ENCODE results near the gene C7orf57.
"Not testable (repeated sequence)": the region's sequence is repeated elsewhere in the genome, so short reads cannot be mapped to it uniquely, and the experiment has no call there.

Gene C7orf57

DNA sequence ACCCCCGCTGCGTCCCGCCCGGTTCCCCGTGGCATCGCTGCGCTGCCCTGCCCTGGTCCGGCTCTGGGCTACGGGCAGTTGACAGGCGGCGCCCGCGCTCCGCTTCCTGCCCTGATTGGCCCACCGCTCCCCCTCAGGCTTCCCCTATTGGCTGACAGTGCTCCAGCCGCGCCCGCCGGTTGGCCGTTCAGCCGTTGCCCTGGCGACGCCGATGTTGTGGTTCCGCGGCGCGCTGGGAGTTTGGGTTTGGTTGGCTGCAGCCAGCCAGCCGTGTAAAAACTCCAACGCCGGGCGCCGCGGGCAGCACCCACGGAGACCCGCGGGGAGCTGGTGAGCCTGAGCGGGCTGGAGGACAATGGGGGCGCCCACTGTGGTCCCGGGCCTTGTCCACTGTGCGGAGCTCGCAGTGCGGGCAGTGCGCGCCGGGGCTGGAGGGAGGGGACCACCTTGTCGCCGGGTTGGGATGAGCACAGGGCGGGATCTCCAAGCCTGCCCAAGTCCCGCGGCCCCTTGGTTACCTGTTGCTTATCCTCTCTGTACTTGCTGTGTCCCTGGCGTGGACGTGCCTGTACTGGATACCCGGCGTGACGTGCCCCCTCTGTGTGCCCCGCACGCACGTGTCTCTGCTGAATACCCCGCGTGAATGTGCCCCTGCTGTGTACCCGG, at the start of gene C7orf57:
Gene C7orf57, plus strand, starts transcription at position 243 of the 666 bp plus-strand sequence. CDS start 766 bp downstream, outside the sequence.
- DNase-seq (ENCODE audit: low spot score) = peak; percentile 96

DNA sequence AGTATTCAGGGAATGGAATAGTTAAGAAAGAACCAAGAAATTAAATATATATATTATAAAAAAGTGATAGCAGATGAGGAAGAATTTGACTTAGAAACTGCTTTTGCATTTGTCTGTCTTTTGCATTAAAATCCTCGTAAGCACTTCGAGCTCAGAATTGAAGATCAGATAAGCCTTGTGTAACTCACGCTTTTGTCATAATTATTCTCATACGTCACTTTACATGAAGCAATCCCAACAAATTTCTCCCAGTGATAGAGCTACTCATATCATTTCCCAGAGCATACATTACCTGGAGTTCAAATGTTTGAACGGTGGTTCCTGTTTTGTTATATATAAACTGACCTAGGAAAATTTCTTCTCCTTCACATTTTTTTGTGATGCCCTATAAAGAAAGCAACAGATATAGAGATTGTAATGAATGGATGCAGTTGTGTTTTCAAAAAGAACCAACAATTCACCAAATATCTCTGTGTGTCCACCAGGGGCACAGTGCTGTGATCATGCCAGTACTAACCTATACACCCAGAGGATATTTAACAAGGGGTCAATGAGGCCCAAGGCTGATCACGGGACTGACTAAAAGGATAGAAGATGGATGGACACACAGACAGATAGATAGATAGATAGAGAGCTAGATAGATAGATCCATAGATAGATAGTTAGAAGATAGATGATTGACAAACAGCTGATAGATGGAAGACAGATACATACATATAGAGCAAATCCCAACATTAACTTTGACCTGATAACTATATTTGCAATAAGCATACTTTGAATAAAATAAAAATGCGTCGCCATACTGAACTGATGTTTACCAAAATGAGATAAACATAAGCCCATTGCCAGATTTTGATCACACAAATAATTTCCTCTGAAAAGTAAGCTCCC, 46.6 kb upstream of the C7orf57 start:
- DNase-seq (ENCODE audit: low spot score) = no peak

DNA sequence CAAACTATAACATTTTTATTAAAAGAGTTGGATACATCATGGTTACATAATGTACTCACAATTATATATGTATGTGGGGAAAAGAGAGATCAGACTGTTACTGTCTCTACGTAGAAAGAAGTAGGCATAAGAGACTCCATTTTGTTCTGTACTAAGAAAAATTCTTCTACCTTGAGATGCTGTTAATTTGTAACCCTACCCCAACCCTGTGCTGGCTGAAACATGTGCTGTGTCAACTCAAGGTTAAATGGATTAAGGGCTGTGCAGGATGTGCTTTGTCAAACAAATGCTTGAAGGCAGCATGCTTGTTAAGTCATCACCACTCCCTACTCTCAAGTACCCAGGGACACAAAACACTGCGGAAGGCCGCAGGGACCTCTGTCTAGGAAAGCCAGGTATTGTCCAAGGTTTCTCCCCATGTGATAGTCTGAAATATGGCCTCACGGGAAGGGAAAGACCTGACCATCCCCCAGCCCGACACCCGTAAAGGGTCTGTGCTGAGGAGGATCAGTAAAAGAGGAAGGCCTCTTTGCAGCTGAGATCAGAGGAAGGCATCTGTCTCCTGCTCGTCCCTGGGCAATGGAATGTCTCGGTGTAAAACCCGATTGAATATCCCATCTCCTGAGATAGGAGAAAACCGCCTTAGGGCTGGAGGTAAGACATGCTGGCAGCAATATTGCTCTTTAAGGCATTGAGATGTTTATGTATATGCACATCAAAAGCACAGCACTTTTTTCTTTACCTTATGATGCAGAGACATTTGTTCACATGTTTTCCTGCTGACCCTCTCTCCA, 45.5 kb upstream of the C7orf57 start:
- DNase-seq (ENCODE audit: low spot score) = not testable (repeated sequence)

DNA sequence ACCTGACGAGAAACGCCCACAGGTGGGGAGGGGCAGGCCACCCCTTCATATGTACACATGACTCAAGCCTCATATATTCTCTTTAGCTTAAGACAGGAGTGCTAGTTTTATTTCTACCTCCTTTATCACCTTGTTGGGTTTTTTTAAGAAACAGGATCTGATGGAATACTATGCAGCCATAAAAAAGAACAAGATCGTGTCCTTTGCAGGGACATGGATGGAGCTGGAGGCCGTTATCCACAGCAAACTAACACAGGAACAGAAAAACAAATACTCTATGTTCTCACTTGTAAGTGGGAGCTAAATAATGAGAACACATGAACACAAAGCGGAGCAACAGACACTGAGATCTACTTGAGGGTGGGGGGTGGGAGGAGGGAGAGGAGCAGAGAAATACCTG, 44.8 kb upstream of the C7orf57 start:
- DNase-seq (ENCODE audit: low spot score) = no peak

DNA sequence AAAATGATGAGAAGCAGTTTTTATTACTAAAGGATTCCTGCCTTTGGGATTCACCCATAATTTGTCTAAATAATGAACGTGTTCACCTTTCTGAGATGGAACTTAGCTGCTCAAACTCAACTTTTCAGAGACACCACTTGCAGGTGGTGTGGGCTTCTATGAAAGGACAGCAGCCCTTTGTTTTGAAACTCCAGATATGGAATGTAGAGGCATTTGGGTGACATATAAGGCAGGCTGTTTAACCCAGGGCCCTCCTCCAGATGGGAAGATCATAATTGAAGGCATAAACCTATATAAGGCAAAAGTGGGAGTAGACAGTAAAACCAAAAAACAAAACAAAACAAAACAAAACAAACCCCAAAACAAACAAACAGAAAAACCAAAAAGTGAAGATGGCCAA, 44.1 kb upstream of the C7orf57 start:
- DNase-seq (ENCODE audit: low spot score) = no peak

DNA sequence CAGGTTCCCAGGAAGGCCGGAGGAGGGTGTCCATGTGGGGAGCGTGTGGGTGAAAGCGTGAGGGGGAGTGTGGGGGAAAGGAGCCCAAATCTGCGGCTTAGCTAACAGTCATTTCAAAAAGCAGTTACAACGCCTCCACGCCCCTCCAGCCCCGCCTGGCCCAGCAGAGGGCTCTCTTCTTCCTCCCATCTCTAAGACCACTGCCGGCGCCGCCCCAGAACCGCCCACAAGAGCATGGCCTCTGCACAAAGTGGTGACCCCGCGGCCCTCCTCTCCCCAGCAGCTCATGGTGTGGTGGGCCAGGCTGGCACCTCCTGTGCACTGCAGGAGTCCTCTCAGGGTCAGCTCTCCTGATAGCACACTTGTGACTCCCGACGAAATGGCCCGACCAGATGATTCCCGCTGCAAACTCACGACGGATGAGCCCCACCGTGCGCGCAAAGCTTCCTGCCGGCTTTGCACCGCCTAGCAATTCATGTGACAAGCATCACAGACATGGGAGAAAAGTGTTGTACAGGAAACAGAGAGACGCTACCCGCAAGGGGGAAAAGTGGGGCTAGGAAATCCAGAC, 43.5 kb upstream of the C7orf57 start:
- peak; percentile 90 for DNase-seq (ENCODE audit: low spot score)

DNA sequence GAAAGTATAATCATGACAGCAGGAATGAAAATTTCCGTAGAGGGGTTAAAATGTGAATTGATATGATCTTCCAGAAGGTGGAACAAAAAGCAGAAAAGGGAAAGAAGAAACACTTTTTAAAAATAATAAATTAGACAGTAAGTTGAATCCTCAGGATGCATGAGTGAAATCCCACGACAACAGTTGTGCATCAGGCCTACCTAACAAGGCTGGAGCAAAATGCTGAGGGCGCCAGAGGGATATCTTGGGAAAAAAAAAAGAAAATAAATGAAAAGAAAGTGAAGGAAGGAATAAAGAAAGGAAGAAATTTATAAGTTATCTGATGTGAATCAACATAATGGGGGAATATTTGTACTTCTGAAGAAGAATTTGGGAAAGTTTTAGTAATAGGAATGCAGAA, 42.9 kb upstream of the C7orf57 start:
- DNase-seq (ENCODE audit: low spot score) = no peak

DNA sequence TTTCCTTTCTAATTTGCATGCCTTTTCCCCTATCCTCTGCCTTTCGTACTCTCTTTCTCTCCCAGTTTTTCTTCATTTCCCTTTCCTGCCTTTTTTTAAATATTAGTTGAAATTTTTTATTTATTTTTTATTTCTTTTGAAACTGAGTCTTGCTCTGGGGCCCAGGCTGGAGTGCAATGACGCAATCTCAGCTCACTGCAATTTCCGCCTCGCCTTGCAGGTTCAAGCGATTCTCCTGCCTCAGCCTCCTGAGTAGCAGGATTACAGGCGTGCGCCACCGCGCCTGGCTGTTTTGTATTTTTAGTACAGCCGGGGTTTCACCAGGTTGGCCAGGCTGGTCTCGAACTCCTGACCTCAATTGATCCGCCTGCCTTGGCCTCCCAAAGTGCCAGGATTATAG, 35.9 kb upstream of the C7orf57 start:
- DNase-seq (ENCODE audit: low spot score) = no peak

DNA sequence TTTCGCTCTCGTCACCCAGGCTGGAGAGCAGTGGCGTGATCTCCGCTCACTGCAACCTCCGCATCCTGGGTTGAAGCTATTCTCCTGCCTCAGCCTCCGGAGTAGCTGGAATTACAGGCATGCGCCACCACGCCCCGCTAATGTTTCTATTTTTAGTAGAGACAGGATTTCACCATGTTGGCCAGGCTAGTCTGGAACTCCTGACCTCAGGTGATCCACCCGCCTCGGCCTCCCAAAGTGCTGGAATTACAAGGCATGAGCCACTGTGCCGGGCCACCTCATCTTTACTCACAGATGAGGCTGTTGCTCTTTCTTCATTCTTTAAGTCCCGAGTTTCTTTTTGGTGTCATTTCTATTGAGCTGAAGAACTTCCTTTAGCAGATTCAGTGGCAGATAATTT, 35.2 kb upstream of the C7orf57 start:
- DNase-seq (ENCODE audit: low spot score) = not testable (repeated sequence)

DNA sequence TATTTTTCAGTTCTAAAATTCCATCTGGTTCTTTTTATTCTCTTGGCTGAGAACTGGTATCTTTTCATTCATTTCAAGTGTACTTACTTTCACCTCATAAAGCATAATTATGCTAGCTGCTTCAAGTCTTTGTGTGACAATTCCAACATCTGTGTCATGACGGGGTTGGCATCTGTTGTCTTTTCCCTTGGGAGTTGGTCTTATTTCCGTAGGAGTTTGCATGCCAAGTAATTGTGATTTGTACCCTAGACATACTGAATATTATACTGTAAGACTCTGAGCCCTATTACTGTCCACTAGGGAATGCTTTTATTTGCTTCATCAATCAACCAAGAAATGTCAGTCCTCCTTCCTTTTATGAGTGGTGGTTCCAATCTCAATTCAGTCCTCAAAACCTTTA, 31.3 kb upstream of the C7orf57 start:
- DNase-seq (ENCODE audit: low spot score) = no peak

DNA sequence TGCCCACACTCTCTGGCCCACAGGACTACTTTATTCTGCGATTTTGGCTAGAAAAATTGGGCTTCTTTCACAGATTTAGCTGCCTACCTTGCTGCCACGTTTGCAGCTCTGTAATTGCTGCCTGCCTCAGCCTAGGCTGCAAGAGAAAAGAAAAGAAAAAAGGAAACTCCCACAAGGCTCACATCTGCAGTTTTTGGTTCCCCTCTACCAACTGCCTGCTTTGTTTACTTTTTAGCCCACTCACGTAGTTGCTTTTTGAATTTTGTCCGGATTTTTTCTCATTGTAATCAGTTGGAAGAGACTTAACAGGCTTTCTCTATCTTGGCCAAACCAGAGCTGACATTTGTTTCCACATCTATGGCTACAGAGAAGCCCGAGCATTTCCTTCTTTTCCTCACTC, 30.7 kb upstream of the C7orf57 start:
- DNase-seq (ENCODE audit: low spot score) = no peak

DNA sequence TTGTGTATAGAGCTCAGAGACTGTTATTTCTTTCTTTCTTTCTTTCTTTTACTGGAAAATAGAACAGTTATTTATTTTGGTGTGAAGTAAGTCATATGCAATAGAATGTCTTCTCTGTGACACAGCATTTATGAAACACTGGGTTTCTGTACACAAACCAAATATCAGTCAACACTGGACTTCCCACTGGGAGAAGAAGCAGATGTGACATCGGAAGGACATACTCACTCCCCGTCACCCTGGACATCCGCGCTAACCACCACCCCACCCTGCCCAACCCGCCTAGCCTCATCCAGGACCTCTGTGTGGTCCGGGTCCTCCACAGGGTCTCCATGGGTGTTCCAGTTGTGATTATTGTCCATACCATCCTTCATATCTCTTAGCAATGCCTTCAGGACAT, 28.5 kb upstream of the C7orf57 start:
- DNase-seq (ENCODE audit: low spot score) = no peak

DNA sequence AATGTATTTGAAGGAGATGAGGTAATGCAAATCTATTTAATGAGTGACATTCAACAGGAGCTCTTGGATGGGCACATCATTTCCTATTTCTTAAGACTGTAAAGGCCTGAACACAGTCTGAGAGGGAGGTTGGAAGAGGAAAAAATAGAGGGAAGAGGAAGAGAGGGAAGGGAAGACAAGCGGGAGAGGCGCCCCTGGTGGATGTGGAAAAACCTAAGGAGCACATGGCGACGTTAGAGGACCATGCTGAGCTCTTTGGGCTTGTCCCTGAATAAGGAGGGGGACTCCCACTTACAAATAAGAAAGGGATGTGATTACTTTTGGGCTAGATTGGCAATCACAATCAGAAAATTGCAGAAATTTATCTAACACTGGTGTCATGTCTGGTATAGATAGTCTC, 26.1 kb upstream of the C7orf57 start:
- DNase-seq (ENCODE audit: low spot score) = no peak

DNA sequence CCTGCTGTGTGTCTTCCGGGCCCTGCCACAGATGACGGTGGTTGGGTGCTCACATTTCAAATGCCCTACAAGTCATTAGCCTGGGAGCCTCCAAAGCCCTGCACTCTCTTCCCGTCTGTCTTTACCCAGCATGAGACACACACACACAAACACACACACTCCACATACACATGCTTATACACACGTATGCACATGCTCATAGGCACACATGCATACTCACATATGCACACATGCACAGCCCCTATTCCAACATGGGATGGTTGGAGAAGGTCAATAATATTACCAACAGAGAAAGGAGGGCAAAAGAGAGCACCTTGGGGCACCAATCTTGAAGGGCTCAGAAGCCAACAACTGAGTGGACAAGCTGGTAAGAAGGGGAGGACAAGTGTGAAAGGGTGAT, 25.4 kb upstream of the C7orf57 start:
- DNase-seq (ENCODE audit: low spot score) = no peak

DNA sequence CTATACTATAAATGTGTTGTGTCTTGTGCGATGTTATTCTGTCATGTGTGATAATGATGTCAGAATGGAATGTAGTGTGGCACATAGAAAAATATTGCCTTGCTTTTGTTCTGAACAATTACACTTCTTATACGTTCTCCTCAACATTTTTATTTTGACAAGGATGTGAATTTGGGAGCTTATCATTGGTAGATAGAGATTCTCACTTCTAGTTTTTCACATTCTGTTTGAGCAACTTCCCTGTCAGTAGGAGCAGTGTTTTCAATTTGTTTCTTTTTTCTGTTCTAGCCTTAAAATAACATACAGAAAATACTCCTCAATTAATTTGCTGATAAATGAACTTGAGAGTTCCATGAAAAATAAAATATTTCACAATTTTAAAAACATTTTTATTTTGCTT, 24.0 kb upstream of the C7orf57 start:
- no peak for DNase-seq (ENCODE audit: low spot score)

DNA sequence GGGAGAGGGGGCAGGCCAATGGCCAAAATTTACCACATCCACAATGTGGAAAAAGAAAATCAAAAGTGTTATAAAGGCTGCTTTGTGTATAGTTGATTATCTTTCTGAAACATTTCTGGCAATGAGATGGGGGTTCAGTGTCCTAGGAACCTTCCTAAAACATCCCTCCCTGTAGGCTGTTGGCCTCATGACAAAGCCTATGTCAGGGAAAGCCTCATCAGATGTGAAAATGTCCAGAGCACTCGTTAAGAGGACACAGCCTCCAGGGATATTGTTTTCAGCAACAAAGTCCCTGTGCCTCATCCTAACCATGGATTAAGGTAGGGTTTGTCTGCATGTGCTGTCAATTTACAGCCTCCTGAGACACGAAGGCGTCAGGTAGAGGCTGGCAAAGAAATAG, 23.4 kb upstream of the C7orf57 start:
- DNase-seq (ENCODE audit: low spot score) = no peak

DNA sequence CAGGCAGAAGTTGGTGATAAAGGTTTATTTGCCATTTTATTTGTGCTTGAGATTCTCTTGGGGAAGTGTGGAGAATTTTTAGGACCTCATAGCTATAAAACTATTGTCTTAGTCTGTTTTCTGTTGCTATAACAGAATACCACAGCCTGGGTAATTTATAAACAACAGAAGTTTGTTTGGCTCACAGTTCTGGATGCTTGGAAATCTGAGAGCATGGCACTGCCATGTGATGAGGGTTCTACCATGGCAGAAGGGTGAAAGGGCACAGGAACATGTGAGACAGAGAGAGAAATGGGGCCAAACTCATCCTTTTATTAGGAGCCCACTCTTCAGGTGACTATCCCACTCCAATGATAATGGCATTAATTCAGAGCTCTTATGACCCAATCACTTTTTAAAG, 18.7 kb upstream of the C7orf57 start:
- DNase-seq (ENCODE audit: low spot score) = no peak

DNA sequence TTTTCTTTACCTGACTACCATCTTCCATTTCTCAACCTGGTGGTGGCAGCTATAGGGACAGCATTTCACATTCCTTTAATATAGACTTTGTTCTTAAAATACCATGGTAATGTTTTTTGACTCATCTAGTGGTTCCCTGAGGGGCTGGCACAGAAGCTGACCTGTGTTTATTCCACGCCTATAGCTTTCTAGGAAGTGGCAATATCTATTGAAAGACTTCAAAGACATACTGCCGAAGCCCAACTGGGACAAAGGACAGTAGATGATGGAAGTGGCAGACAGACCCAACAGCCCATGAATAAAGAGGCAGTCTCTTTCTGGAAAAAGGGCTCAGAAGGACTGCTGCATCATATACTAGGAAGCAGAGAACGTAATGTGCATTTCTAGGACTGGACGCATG, 17.7 kb upstream of the C7orf57 start:
- DNase-seq (ENCODE audit: low spot score) = no peak

DNA sequence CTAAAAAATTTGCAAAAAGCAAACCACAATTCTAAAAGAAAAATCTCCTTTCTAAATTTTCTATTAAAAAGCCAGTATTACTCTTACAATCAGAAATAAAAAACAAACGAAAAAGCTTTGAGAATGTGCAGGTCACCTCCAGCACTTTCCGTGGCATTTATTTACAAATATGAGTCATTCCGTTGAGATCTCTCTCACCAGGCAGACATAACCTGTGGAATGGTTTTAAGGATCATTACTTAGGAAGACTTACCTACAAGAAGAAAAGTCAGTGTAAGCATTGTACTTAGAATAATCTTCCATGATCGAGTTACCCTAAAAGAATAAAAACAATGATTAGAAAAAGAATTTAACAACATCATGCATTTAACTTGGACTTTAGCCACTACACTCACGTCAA, 9.7 kb upstream of the C7orf57 start:
- DNase-seq (ENCODE audit: low spot score) = no peak

DNA sequence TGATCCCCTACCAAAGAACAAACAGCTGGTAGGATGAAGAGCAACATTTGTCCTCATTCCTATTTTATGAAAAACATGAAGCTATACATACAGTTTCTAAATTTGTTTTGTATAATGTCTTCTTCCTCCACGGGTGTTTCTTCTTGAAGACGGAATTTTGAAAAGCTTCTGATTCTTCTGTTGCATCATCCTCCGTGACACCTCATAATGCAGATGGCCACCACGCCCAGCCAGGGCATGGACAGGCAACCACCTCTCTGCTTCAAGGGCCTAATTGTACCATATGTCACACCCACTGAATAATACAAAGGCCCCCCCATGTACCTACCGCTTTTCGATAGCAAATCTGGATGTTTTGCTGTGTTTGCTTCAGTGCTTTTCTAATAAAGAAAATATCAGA, 6.4 kb upstream of the C7orf57 start, which contains the start of gene SUN3:
Gene SUN3, minus strand, starts transcription at position 170 of the 400 bp plus-strand sequence. Its CDS starts 169 bp downstream, at position 1.
- DNase-seq (ENCODE audit: low spot score) = no peak

DNA sequence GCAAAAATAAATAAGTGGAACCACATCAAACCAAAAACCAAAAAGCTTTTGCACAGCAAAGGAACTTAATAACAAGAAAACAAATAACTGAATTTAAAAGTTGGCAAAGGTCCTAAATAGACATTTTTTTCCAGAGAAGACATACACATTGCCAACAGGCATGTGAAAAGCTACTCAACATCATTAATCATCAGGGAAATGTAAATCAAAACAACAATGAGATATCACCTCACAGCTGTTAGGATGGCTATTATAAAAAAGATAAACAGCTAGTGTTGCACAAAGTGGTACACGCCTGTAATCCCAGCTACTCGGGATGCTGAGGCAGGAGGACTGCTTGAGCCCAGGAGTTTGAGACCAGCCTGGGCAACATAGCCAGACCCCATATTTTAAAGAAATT, 4.2 kb upstream of the C7orf57 start:
- DNase-seq (ENCODE audit: low spot score) = no peak

DNA sequence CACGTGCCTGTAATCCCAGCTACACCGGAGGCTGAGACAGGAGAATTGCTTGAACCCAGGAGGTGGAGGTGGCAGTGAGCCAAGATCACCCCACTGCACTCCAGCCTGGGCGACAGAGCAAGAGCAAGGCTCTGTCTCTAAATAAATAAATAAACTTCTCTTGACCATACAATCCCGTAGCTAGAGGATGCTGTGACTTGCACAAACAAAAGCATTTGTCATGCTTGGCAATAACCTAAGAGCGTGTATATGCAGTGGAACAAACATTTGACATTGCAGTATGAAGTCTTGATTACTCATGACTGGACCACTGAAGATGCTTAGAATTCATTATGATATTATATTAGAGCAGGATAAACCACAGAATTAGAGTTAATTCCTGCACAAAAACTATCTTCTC, 1.4 kb upstream of the C7orf57 start:
- no peak for DNase-seq (ENCODE audit: low spot score)

All from ecto neural progenitor cell (in vitro differentiated cells).